Activated CD8-positive, alpha-beta T cell treated with anti-CD3 and anti-CD28 coated beads for 36 hours (primary cell): Measurements from ENCODE around the gene ZP3. TPM values are rescaled to one million over a fixed set of nuclear protein-coding genes. Genes with fewer than 3 reads are reported as not detected.
A peak's percentile ranks its signal among the peaks of the same experiment; 100 is the strongest.
"Not testable (repeated sequence)": the region's sequence is repeated elsewhere in the genome, so short reads cannot be mapped to it uniquely, and the experiment has no call there.

Experiments
- ATAC-seq: fragments of 200-7000 bp; cut with Tn5 transposase; one replicate; pipeline ENCODE4 v1.10.0; 2021; ENCODE audit warnings: mild to moderate bottlenecking, moderate library complexity
- CTCF ChIA-PET: fragments of 350-600 bp; sonication (Branson Sonifier 250); formaldehyde crosslinking; loops from one replicate; lab custom pipeline; 2021; ENCODE audit warnings: antibody characterized with exemption; lab: Charles Lee
- POLR2A ChIA-PET: fragments of 350-600 bp; sonication (Branson Sonifier 250); formaldehyde crosslinking; loops from one replicate; lab custom pipeline; 2021; ENCODE audit warnings: antibody characterized with exemption; lab: Charles Lee
- DNase-seq: peaks from one replicate; pipeline ENCODE4 v3.0.0-alpha.2; 2020
- H3K27ac Mint-ChIP-seq: one replicate; pipeline ENCODE4 v1.8.0; 2021; ENCODE audit warnings: mild to moderate bottlenecking, mixed read lengths
- H3K27me3 Mint-ChIP-seq: one replicate; pipeline ENCODE4 v1.8.0; 2021; ENCODE audit warnings: mixed read lengths
- H3K36me3 Mint-ChIP-seq: one replicate; pipeline ENCODE4 v1.8.0; 2021; ENCODE audit warnings: low read depth, mixed read lengths
- H3K4me1 Mint-ChIP-seq: one replicate; pipeline ENCODE4 v1.8.0; 2021; ENCODE audit warnings: low read depth, mixed read lengths
- H3K4me3 Mint-ChIP-seq: one replicate; pipeline ENCODE4 v1.8.0; 2021; ENCODE audit warnings: mild to moderate bottlenecking, moderate library complexity, mixed read lengths
- H3K9me3 Mint-ChIP-seq: one replicate; pipeline ENCODE4 v1.8.0; 2021; ENCODE audit warnings: mixed read lengths
- intact Hi-C: fragments of 100-400 bp; cut with micrococcal nuclease; formaldehyde crosslinking; loops from one replicate; pipeline ENCODE4 v1.10.0; 2022
- total RNA-seq, 2 experiments: library from RNA; stranded (reverse); gene quantifications; one replicate each; pipeline ENCODE4 v1.2.3, GENCODE V29; 2021

The ZP3 gene
- total RNA-seq, 2 experiments from 2014 or later: 12.2 to 13.4 TPM

- intact Hi-C loops, H3K36me3 Mint-ChIP-seq, CTCF ChIA-PET, H3K4me1 Mint-ChIP-seq, POLR2A ChIA-PET, H3K9me3 Mint-ChIP-seq, DNase-seq, H3K27ac Mint-ChIP-seq, H3K4me3 Mint-ChIP-seq, H3K27me3 Mint-ChIP-seq: not testable (repeated sequence)
- ATAC-seq: peak; percentile 39
Observed at GRCh38 chr7:76467743-76468404, 43.1 kb downstream of the ZP3 start.

DNA sequence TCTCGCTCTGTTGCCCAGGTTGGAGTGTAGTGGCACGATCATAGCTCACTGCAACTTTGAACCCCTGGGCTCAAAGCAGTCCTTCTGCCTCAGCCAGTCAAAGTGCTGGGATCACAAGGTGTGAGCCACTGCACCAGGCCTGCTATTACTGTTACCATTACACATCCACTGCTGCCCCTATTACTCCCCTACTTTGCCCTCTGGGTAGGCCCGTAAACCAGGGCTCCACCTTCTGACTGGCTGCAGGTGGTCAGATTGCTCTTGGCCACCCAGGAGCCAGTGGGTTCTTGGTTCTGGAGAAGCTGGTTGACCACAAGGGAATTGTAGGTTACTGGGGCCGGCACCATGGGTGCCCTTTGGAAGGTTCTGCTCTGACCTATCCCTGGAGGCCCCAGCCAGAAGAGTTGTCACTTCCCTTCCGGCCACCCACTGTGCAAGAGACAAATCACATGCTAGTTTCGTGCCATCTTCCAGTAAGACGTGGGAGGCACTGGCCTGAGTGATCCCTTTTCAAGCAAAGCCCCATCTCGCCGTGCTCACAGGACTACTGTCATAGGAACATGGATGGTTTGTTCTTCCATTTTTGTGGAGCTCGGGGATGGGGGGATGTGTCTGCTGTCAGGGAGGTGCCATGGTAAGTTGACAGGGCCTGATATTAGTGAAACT, 46.9 kb downstream of the ZP3 start:
- POLR2A ChIA-PET, H3K9me3 Mint-ChIP-seq, H3K27ac Mint-ChIP-seq, H3K27me3 Mint-ChIP-seq, ATAC-seq, H3K36me3 Mint-ChIP-seq, CTCF ChIA-PET, DNase-seq, H3K4me1 Mint-ChIP-seq, intact Hi-C loops, H3K4me3 Mint-ChIP-seq: not testable (repeated sequence)

DNA sequence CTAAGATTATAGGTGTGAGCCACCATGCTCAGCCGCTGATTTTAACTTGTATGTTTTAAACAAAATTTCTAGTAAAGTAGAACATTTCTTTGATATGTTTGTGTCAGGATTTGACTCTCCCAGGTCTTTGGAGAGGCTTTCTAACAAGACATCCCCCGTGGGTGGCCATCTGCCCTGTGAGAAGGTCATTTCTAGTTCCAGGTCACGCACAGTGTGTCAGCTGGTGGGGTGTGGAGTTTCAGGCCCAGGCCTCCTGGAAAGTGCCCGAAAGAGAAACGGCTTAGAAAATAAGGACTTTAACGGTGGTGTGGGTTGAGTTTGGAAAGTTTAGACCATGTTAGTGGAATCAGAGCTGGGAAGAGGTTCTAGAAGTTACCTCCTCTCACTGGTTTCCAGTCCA, 48.3 kb downstream of the ZP3 start:
- intact Hi-C loops, H3K36me3 Mint-ChIP-seq, DNase-seq, H3K9me3 Mint-ChIP-seq, H3K27me3 Mint-ChIP-seq, CTCF ChIA-PET, ATAC-seq, H3K27ac Mint-ChIP-seq, H3K4me1 Mint-ChIP-seq, POLR2A ChIA-PET, H3K4me3 Mint-ChIP-seq: not testable (repeated sequence)

DNA sequence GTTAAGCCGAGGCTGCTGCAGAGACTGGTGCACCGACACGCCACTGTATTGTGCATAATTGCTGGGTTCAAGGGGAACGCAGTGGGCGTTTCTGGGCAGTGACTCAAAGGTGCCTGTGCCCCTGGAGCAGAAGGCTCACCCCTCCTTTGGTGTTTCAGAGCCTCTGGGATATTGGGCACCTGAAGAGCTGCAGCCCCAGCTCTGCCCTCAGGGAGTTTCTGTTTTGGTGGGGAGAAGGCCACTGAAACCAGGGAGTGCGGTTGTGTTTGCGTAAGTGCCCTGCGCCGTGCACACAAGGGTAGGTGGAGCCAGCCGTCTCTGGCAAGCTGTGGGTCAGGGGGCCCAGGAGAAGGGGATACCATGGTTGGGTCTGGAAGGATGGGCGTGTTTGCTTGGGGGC, 51.5 kb downstream of the ZP3 start:
- DNase-seq, CTCF ChIA-PET, H3K27me3 Mint-ChIP-seq, POLR2A ChIA-PET, H3K4me3 Mint-ChIP-seq, intact Hi-C loops, H3K9me3 Mint-ChIP-seq, H3K27ac Mint-ChIP-seq, H3K36me3 Mint-ChIP-seq, H3K4me1 Mint-ChIP-seq, ATAC-seq: not testable (repeated sequence)

DNA sequence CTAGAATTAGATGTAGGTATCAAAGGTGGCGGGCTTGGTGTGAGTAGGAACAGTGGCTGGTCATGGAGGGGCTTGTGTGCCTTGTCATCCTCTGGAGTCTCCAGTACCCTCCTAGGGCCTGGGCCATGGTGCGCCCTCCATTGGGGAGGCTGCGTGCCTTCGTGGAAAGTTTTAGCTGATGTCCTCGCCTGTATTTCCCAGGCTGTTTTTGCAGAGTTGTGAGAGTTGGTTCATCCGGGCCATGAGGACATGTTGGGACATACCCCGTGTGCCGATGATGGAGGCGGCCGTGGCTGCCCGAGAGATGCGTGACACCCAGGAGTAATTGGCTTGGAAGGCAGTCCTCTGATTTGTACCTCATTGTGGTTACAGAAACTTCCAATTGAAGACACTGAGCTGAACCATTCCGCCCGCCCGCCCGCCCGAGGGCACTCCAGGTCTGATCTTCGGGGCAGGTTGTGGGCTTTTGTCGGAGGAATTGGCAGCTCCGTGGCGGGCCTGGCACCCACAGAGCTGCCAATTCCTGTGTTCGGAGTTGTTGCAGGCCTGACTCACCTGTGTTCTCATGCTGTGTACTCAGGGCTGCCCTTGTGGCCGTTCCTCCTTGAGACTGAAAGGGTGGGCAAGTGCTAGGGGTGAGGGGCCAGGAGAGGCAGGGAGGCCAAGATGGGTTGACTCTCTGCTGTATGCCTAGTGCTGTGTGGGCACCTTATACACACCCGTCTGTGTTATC, 52.2 kb downstream of the ZP3 start:
- H3K4me3 Mint-ChIP-seq, intact Hi-C loops: not testable (repeated sequence)

GRCh38 chr7:76479628-76480027, 54.9 kb downstream of the ZP3 start:
- H3K4me3 Mint-ChIP-seq, DNase-seq, H3K27me3 Mint-ChIP-seq, H3K9me3 Mint-ChIP-seq, CTCF ChIA-PET, H3K4me1 Mint-ChIP-seq, intact Hi-C loops, POLR2A ChIA-PET: not testable (repeated sequence)
- peak overlapping the region; percentile 63 for H3K27ac Mint-ChIP-seq
- ATAC-seq: peak; percentile 45
- H3K36me3 Mint-ChIP-seq: peaks cover 11% of the 10 kb centered on the region

More for the DNA sequence above, 52.2 kb downstream of the ZP3 start:
- H3K9me3 Mint-ChIP-seq, H3K27me3 Mint-ChIP-seq, DNase-seq, H3K36me3 Mint-ChIP-seq, ATAC-seq, H3K27ac Mint-ChIP-seq, POLR2A ChIA-PET, H3K4me1 Mint-ChIP-seq, CTCF ChIA-PET: not testable (repeated sequence)

GRCh38 chr7:76480403-76481253, 55.9 kb downstream of the ZP3 start:
- POLR2A ChIA-PET: not testable (repeated sequence)

DNA sequence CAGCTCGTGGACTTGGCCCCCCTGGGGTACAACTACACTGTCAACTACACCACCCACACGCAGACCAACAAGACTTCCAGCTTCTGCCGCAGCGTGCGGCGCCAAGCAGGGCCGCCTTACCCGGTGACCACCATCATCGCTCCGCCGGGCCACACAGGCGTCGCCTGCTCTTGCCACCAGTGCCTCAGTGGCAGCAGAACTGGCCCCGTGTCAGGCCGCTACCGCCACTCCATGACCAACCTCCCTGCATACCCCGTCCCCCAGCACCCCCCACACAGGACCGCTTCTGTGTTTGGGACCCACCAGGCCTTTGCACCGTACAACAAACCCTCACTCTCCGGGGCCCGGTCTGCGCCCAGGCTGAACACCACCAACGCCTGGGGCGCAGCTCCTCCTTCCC, 57.9 kb downstream of the ZP3 start:
- H3K27ac Mint-ChIP-seq, H3K36me3 Mint-ChIP-seq, POLR2A ChIA-PET, intact Hi-C loops, ATAC-seq, CTCF ChIA-PET, H3K4me3 Mint-ChIP-seq, H3K4me1 Mint-ChIP-seq, DNase-seq, H3K9me3 Mint-ChIP-seq, H3K27me3 Mint-ChIP-seq: not testable (repeated sequence)

More at GRCh38 chr7:76480403-76481253, 55.9 kb downstream of the ZP3 start:
- ATAC-seq, intact Hi-C loops, DNase-seq, CTCF ChIA-PET, H3K4me1 Mint-ChIP-seq, H3K9me3 Mint-ChIP-seq, H3K27me3 Mint-ChIP-seq, H3K27ac Mint-ChIP-seq, H3K4me3 Mint-ChIP-seq: not testable (repeated sequence)
- peaks cover 11% of the 10 kb centered on the region for H3K36me3 Mint-ChIP-seq

DNA sequence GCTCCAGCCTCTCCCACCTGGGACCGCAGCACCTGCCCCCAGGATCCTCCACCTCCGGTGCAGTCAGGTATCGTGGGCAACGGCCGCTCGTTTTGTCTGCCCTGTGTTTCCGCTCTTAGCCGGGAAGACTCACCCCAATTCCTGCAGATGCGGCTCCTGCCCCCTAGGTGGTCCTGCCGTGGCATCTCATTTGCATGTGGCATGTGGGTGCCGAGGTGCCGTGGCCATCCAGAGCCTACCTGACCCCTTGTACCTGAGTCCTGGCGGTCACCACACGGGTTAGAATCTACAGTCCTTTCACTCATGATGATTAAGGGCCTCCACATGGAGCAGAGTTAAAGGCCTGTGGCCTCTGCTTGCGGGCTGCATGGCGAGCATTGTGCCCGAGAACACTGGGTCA, 58.3 kb downstream of the ZP3 start:
- H3K9me3 Mint-ChIP-seq, ATAC-seq, intact Hi-C loops, H3K27me3 Mint-ChIP-seq, H3K27ac Mint-ChIP-seq, POLR2A ChIA-PET, CTCF ChIA-PET, H3K4me1 Mint-ChIP-seq, H3K4me3 Mint-ChIP-seq, H3K36me3 Mint-ChIP-seq, DNase-seq: not testable (repeated sequence)

- POLR2A ChIA-PET, DNase-seq, H3K4me3 Mint-ChIP-seq, H3K36me3 Mint-ChIP-seq, H3K27ac Mint-ChIP-seq, H3K9me3 Mint-ChIP-seq, CTCF ChIA-PET, H3K4me1 Mint-ChIP-seq, H3K27me3 Mint-ChIP-seq, intact Hi-C loops, ATAC-seq: not testable (repeated sequence)
Observed at GRCh38 chr7:76484456-76484855, 59.7 kb downstream of the ZP3 start.

DNA sequence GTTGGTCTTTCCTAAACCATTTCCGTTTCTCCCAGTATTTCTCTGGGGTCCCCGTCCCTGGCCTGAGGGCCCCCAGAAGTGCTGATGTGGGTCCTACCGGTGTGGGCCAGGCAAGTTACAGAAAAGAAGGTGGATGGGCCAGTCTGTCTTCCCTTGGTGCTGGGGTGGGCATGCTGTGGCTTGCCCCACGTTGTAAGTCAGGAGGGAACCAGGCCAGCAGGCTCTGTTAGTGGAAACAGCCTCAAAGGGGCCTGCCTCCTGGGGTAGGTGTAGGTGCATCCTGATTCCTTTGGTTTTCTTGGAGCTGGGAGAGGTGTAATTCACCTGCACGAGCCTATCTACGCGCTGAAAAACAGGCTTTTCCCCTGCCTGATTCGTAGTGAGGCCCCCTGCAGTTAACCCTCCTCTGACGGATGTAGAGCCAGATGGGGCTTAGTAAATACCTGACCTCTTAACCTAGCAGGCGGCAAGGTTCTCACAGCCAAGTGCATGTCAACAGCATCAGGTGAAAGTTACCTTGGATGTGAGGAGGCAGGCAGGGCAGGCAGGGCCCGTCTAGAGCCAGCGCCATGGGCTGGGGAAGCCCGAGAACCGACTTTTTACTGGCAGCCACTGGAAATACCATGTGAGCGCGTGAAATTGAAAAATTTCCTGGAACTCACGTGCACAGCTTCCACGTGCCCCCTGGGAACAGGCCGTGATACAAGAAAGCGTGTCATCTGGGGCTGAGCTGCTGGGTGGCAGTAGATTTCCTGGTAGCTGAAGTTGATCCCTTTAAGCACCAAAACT, 61.3 kb downstream of the ZP3 start:
- H3K4me3 Mint-ChIP-seq: not testable (repeated sequence)

More for the DNA sequence above, 61.3 kb downstream of the ZP3 start:
- ATAC-seq (peak; percentile 35), DNase-seq (peak; percentile 24)
- CTCF ChIA-PET, H3K9me3 Mint-ChIP-seq, intact Hi-C loops, H3K27ac Mint-ChIP-seq, H3K36me3 Mint-ChIP-seq, POLR2A ChIA-PET, H3K4me1 Mint-ChIP-seq, H3K27me3 Mint-ChIP-seq: not testable (repeated sequence)
